Measurements from ENCODE around the gene CCK. TPM values are rescaled to one million over a fixed set of nuclear protein-coding genes. Genes with fewer than 3 reads are reported as not detected.
"Not testable (repeated sequence)": the region's sequence is repeated elsewhere in the genome, so short reads cannot be mapped to it uniquely, and the experiment has no call there.

The CCK gene
- total and polyA plus RNA-seq, 12 donors: not detected

- no peak for DNase-seq
- H3K4me1 ChIP-seq: no peaks in the 10 kb centered on the region
- H3K9me3 ChIP-seq: no peaks in the 10 kb centered on the region
- H3K27me3 ChIP-seq: peaks cover 0 to 26% (median 5%) of the 10 kb centered on the region in 7 donors
- no peak overlapping the region for H3K27ac ChIP-seq
- no peak for TF ChIP-seq CTCF (IDR thresholded peaks at IDR 0.05)
- H3K4me3 ChIP-seq: no peak overlapping the region
- H3K36me3 ChIP-seq: no peaks in the 10 kb centered on the region
- intact Hi-C loops (cut with DNase I): no loop called here
- 61 to 63% methylated on average over 2 of the region's 2 CpGs for WGBS, 2 donors
- no peak for ATAC-seq
Measured at GRCh38 chr3:42288385-42288784, 22.4 kb upstream of the CCK start.

- intact Hi-C loops (cut with DNase I); H3K27ac ChIP-seq; H3K9me3 ChIP-seq; H3K36me3 ChIP-seq; ATAC-seq; DNase-seq; H3K4me3 ChIP-seq; H3K4me1 ChIP-seq: not testable (repeated sequence)
- 88 to 89% methylated on average over 8 of the region's 8 CpGs for WGBS, 2 donors
- H3K27me3 ChIP-seq: peaks cover 0 to 26% (median 5%) of the 10 kb centered on the region in 7 donors
Measured at GRCh38 chr3:42287423-42287822, 21.4 kb upstream of the CCK start.

GRCh38 chr3:42277676-42278075 lies 11.7 kb upstream of the CCK start:
- Histone ChIP-seq H3K36me3 (no peaks in the 10 kb centered on the region), H3K4me1 (no peaks in the 10 kb centered on the region), H3K27ac (no peak overlapping the region), H3K9me3 (peaks cover 0 to 16% (median 0%) of the 10 kb centered on the region in 11 donors), H3K4me3 (no peak overlapping the region), H3K27me3 (peaks cover 0 to 9% (median 0%) of the 10 kb centered on the region in 7 donors)
- TF ChIP-seq CTCF (IDR thresholded peaks at IDR 0.05): no peak
- 13 to 25% methylated on average over 6 of the region's 6 CpGs for WGBS, 2 donors
- DNase-seq (no peak), ATAC-seq (peak in 4 of 8 donors; percentile 22 to 49 (median 36))
- intact Hi-C loops (cut with DNase I): loop anchor here in 1 of 10 donors (10.0 kb wide), 1 partner anchor 147 kb away; no protein-coding TSS in a partner anchor

- H3K9me3 ChIP-seq: peaks cover 0 to 16% (median 0%) of the 10 kb centered on the region in 11 donors
- no peak for TF ChIP-seq CTCF (IDR thresholded peaks at IDR 0.05)
- H3K36me3 ChIP-seq: no peaks in the 10 kb centered on the region
- 83 to 85% methylated on average over 3 of the region's 3 CpGs for WGBS, 2 donors
- ATAC-seq (no peak), DNase-seq (no peak)
- peaks cover 0 to 14% (median 2%) of the 10 kb centered on the region in 7 donors for H3K27me3 ChIP-seq
- intact Hi-C loops (cut with DNase I): loop anchor here in 1 of 10 donors (10.0 kb wide), 1 partner anchor 148 kb away; no protein-coding TSS in a partner anchor
- no peak overlapping the region for H3K4me3 ChIP-seq
- no peak overlapping the region for H3K27ac ChIP-seq
- no peaks in the 10 kb centered on the region for H3K4me1 ChIP-seq
Measured at GRCh38 chr3:42276141-42277132, 10.5 kb upstream of the CCK start.

All from heart right ventricle (tissue), 16 donors.